Measurements from ENCODE around the gene GNAO1.

Gene GNAO1

DNA sequence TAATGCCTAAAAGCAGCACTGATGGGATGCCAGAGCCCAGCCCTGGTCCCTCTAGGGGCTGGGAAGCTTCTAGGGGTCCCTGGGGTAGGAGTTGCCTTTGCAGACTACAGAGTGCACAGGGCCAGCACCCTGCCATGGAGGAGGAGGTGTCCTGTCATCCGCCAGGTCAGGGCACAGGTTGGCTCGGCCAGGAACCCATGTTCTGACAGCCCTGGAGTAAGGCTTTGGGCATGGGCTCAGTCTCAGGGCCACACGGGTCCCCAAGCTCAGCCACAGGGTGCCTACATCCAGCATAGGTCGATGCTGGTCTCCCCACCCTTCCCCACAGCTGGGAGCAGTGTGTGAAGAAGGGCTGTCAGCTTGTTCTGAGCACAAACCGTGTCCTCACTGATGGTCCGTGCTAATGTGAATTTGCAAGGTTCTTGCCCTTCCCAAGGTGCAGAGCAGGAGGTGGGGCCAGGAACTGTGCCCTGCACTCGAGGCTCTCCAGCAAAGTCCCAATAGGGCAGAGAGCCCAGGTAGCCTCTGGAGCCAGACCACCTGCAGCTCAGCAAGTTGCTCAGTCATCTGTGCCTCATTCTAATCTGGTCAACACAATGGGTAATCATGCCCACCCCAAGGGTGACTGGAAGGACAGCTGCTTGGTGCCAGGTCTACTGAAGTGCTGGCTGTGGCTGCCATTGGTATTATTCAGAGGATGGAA, 161.2 kb downstream of the GNAO1 start:
- no peak for DNase-seq

DNA sequence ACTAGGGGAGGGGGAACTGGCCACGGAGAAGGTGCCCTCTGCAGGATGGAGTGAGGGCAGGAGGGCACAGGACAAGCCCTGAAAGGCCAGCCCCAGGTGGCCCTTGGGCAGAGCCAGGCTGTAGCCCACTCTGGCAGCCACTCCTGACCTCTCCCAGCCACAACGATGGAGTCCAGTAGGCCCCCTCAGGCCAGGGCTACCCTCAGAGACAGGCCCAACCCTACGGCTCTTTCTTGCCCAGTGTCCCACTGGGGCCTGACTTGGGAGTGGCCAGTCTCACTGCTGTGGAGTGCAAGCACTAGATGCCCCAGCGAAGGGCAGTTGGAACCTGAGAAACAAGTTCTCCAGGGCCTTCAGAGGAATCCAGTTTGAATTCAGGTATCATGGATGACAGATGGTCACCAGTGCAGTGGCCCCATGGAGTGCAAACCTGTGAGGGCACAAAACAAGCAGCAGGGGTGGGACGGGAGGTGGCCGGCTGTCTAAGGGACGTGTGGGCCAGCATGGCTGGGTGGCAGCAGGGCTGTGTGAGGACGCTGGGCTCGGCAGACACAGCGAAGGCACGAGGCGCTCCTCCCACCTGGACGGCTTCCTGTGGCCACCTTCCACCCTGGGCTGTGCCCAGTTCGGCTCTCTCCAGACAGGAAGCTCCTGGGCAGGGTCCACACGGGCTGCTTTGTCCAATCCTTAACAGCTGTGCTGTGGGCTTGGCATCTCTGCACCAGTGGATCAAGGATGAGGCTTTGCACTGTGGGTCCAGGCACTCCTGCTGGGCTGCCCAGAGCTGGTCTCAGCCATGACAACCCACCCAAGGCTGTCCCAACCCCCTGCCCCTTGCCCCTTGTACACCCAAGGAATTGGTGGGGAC, 162.0 kb downstream of the GNAO1 start:
- no peak for DNase-seq

DNA sequence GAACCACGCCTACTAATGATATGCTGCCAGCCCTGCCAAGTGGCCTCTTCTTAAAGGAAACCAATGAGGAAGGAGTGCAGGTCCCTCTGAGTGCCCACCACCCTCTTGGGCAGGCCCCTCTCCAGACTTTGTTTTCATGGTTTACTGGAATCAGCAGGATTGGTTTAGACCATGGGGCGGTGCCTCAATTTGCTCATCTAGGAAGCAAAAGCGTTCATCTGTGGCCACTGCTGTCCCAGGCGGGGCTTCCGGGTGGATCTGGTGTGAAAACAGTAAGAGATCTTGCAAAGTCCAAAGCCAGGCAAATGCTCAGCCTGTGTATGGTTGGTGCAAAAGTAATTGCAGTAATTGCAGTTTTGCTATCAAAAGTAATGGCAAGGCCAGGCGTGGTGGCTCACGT, 162.7 kb downstream of the GNAO1 start:
- no peak for DNase-seq

DNA sequence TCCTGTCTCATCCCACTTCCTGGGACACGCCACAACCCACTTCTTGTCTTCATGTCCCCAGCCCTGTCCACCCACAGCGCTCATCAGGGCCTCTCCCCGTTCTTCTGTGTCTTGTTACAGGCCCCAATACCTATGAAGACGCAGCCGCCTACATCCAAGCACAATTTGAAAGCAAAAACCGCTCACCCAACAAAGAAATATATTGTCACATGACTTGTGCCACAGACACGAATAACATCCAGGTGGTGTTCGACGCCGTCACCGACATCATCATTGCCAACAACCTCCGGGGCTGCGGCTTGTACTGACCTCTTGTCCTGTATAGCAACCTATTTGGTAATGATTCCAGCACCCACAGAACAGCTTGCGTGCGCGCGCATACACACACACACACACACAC, 163.5 kb downstream of the GNAO1 start:
- DNase-seq = no peak

DNA sequence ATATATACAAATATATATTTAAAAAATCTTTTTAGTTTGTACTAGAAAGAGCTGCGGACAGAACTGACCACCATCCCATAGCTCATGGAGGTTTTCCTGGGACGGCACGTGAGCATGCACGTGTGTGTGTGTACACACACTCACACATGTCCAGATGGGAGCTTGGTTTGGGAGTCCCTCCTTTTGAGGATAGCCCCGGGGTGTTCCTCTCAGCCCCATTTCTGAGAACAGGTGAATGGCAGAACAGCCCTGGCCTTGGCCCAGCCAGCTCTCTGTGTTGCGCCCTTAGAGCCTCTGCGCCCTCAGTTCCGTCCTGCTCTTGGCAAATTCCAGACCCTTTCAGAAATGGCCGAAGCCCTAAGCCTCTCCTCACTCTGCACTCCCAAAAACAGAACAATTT, 163.9 kb downstream of the GNAO1 start:
- no peak for DNase-seq

DNA sequence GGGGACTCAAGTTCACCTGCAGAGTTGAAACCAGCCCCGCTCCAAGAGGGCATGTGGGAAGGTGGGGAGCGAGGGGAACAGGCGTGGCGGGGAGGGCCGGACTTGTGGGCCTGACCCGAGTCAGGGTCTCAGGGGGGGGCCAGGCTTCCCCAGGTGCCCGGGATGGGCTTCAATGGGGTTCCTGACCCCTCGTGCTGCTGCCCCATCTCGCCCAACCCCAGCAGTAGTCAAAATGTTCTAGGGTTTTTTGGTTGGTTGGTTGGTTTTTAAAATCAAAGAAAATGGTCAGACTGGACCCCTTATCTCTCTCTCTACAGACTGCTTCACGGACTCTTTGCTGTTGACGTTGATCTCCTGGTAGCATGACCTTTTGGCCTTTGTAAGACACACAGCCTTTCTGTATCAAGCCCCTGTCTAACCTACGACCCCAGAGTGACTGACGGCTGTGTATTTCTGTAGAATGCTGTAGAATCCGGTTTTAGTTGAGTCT, 164.5 kb downstream of the GNAO1 start:
- no peak for DNase-seq

DNA sequence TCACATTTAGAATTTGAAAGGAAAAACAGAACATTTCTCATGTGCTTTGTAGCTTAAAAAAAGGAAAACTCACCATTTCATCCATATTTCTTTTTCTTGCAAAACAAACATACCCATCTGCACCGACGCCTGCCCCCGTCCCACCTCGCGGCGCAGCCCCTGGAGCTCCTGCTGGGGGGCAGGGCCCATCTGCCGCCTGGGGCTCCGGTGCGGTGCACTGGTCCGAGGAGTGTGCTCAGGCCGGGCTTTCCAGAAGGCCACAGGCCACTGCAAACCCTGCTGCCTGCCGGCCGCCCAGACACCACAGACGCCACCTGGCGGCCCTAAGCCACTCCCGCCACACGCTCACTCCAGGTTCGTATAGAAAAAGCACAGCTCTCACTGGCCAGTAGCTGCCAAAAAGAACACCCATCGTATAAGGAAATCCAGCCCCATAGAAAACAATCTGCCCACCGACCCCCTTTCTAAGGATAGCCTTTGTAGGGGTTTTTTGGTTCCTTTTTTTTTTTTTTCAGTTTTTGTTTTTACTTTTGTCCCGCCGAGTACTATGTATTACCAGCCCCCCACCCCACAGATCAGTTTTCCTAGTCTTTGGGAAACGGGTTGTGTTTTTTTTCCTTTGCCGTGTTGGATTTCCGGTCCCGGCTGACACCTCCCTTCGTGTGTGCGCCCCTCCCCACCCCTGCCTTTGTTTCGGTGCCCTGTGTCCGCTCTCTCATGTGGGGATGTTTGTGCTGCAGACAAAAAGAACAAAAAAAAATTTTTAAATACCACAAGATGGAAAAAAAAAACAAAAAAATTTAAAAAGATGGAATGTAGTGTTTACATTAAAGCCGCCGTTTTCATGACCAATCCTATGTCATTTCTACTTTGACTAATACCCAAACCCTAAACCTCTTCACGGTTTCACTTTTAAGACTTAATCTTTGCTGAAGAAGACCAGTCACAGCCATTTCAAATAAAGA, 165.3 kb downstream of the GNAO1 start:
- DNase-seq = peak; percentile 26

DNA sequence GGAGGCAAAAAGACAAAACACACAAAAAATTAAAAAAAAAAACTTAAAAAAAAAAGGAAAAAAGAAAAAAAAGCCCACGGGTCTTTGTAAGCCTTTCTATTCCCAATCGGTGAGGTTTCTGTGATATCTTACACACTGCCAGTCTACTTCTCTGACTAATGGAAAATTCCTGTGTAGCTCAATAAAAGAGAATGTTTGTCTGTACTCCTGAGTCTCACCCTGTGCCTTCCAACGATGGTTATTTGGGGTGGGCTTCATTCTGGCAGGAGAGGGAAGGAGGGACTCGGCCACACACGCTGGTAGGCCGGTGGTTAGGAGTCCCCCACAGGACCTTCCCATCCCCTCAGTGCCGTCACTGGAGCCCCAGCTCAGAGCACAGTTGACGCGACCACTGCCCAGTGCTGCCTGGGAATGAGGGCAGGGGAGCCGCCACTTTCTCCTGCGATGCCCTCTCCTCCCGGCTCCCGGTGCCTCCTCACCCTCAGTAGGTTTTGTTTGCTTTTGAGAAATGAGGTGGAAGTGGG, 166.0 kb downstream of the GNAO1 start:
- DNase-seq = no peak

DNA sequence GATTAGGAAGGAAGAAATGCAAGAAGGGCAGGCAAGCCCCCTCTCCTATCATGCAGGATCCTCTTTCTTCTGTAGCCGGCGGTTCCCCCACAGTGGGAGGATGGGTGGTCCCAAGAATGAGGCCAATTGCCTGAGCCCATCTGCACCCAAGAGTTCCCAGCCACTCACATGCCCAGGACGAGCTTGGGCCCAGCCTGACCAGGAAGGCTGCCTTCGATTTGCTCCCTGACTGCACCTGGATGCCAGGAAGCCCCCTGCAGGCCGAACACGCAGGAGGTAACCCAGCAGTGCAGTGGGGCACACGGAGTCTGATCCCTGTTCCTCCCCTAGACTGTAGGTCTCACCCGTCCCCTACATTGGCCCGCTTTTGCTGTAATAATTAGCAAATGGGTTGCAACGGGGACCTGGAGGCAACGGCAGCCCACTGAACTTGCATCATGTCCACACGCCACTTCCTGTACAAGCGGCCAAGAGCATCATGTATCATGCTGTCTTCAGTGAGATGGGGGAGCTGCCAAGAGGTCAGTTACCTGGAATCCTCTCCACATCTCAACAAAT, 166.6 kb downstream of the GNAO1 start:
- no peak for DNase-seq

DNA sequence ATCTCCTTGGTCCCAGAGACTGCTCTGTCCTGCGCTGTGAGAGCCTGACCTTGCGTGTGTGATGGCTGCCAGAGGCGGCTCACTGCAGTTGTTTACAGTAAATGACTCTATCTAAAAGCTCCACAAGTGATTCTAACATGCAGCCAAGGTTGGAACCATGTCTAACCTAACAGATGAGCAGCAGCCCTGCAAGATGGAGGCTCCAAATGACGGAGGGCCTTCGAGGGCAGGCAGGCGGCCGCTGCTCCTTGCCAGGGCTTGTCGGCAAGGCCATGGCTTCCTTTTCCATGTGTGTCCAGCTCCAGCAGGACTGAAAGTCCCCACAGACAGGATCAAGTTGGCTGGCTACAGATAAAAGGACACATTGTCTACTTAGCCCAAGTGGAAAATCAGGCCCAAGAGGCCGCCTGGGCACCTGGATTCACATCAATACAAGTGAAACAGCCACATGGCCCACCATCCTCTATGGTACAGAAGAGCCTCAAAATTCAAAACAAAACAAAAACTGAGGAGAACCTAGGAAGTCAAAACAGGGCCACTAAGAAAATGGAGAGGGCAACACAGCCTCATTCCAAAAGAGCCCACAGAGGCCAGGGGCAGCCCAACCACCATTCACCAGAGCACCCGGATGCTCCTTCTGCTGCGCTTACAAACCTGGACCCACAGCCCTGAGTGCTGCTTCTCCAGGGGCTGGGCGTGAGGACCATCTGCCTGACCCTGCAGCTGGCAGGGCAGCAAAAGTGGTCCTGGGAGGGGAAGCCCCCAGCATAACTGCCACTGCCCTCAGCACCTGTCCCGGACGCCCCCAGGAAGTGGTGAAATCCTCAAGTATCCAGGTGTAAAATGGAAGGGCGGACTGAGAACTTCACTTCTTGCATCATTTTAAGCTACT, 169.1 kb downstream of the GNAO1 start:
- no peak for DNase-seq

DNA sequence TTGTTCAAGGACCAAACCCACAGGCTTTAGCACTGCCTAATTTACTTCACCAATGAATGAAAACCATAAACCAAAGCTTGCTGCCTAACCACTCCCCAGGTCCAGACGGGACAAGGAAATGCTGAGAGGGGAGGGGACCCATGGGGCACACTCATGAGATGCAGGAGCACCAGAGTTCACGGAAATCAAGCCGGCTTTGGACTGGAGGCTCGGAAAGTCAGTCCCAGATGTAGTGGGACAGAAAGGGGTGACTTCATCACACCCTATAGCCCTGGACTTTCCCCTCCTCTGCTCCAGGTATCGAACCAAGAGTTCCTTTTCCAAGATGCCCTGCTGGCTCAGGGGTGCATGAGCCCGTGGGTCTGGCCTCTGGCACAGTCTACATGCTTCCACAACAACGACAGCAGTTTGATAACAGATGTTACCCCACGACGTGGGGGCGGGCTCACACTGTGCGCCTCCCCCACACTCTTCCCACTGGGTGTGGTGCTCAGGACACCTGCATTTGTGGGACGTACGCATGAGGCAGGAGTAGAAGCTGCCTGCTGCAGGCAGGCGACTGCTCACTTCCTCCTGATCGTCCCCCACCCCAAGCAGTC, 170.9 kb downstream of the GNAO1 start:
- no peak for DNase-seq

DNA sequence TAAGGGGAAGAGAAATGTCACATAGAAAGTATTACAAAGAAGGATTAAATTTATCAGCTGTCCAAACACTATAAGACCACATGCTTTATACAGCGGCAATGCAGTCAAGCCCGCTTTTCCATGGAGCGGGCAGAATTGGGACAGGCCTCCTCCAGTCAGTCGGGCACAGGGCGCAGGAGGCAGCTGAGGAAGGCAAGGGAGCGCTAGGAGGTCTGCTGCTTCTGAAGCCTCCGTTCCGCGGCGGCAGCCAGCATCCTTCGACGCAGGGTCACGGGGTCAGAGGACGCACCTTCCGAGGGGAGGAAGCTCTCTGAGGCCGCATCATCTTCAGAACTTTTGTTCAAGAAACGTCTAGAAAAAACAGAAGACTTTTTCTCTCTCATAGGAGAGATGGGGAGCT, 171.4 kb downstream of the GNAO1 start:
- DNase-seq = no peak

DNA sequence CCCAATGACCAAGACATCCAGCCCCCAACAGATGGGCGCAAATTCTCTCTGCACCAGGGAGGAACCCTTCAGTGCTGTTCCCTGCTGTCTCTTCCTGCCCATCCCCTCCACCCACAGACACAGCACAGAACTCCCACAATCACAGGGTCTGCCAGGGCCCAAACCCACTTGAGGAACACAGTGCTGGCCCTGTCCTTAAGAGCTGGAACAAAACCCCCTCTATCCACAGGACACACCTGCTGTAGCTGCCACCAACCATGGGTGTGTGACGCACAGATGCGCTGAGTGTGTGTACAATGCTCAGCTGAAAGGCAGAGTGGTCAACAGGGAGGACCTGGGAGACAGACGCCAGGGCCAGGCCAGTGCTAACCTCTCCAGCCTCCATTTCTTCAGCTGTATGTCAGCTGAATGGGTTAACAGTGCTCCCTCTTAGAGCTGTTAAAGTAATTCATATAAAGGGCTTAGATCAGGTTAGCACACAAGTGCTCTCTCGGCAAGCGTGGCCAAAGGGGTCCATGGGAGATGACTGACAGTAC, 172.0 kb downstream of the GNAO1 start:
- DNase-seq = no peak

DNA sequence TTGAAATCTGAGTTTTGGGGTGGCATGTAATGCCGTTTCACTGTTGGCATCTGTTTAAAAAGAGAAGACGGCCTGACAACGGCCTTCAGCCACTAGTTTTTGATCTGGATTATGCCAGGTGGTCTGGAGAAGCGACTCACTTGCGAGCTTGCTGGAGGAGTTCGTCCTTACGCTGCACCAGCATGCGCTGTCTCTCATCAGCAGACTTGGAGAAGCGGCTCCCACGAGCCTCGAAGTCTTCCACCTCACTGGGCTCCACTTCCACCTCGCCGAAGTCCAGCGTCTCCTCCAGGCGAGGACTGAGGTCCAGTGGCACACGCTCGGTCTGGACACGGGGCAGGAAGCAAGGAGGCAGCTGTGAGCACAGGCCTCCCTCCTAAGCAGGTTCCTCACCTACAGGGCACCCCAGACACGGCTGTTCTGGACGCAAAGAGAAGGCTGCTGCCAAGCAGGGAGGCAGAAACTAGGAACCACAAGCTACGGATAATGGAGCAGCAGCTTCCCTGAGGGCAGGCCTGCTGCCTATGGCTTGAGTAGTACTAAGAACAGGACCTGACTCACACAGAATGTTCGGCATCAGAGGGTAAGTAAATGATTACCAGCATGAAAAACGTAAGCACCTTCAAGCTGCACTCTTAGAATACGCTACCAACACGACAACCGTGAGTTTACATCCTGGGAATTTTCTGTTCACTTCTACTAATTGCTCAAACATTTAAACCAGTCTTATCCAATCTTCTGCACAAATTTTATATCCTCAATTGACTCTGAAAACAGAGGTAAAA, 172.7 kb downstream of the GNAO1 start:
- DNase-seq = no peak

DNA sequence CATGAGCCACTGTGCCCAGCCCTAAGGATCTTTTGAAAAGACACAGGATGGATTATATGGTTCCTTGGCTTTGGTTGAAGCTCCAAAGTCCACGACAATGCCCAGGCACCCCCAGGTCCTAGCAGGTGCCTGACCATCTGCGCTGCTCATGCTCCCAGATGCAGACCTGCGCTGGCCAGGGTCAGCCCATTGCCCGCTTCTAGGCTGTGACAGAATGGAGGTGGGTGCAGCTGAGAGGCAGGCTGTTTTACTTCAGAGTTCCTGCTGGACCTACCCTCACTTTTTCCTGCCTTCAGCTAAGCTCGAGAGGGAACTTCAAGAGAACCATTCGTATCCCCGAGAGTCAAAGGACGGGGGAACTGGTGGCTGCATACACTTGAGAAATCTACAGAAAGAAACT, 173.6 kb downstream of the GNAO1 start:
- no peak for DNase-seq

DNA sequence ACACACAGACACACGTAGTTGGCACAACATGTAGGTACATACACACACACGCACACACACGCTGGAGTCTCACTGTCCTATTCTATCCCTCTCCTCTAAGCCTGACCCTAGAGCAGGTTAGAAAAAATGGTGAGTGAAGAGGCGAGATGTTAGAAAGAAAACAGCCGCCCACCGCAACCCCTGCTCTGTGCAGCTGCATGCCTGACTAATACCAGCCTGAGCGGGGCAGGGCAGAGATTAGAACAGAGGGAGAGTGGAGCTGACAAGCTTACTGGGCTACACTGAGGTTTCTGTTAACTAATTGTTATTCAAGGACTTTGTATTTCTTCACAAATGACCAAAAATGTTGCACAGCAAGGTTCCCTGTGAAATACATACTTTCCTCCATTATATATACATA, 174.3 kb downstream of the GNAO1 start:
- DNase-seq = no peak

DNA sequence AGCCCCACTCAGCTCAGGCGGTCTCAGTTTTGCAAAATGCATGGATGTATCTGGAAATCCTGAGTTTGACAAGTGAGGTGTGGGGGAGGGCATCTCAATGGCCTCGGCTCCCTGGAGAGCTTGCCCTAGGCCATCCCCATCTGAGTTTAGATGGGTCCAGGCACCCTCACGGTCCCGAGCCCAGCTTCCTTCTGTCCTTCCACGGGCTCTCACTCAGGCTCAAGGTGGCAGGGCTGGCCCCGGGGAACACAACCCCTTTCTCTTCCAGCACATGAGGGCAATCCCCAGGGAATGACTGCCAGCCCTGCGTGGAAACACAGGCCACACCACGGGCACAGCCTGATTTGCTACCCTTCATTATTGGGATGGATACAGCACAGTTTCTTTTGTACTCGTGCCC, 175.7 kb downstream of the GNAO1 start:
- DNase-seq = no peak

DNA sequence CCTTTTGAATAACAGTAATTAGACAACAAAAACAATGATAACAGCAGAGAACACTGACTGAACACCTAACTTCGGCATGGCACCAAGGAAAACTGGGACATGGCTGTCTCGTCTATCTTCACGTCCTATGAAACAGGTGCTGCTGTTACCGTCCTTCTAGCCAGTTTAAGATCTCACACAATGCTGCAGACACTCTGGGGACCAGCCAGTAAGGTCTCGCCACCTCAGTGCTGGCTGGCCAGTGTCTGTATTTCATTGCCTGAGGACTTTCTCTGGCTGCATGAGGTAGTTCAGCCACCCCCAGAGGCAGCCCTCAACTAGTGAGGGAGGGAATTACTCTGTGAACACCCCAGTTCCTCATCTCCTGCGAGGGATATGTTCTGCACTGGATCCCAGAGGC, 176.5 kb downstream of the GNAO1 start:
- no peak for DNase-seq

DNA sequence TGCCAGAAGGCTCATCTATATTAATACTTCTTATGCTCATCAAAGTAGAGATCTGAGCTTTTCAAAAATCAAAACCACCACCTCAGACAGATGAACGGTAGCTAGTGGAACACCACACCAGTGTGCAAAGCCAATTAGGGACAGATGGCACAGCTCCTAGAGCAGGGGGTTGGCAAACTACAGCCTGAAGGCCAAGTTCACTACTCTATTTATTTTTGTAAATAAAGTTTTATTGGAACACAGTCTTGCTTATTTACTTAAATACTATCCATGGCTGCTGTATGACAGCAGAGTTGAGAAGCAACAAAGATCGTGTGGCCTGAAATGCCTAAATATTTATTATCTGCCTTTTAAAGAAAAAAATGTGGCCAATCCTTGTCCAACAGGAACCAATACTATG, 177.3 kb downstream of the GNAO1 start:
- no peak for DNase-seq

DNA sequence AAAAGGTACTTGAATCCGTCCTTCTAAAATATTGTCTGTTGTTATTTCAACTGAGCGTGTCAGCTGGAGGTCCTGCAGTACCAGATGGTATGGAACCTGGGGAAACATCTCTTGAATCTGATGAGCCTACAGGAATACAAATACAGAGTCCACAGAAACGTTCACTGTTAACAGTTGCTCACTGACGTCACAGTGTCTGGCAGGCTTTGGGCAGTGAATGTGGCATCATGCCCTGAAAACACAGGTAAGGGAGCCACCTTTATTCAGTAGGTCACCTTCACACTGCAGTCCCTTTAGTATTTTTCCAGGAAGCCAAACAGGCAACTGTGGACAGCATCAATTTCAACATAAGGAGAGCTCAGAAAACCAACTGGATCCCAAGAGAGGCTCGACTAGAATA, 177.9 kb downstream of the GNAO1 start:
- no peak for DNase-seq

Measured in NCI-H1105 (cell line).